HG02623 (cell line): ENCODE measurements around the gene IGFN1.
"Not testable (repeated sequence)": the region's sequence is repeated elsewhere in the genome, so short reads cannot be mapped to it uniquely, and the experiment has no call there.

Source experiments
- ATAC-seq: cut with Tn5 transposase; IDR thresholded peaks from one replicate; pipeline ENCODE4 v1.9.1; 2021; ENCODE audit warnings: moderate library complexity; ENCODE audit not compliant: unreplicated experiment

Gene IGFN1

DNA sequence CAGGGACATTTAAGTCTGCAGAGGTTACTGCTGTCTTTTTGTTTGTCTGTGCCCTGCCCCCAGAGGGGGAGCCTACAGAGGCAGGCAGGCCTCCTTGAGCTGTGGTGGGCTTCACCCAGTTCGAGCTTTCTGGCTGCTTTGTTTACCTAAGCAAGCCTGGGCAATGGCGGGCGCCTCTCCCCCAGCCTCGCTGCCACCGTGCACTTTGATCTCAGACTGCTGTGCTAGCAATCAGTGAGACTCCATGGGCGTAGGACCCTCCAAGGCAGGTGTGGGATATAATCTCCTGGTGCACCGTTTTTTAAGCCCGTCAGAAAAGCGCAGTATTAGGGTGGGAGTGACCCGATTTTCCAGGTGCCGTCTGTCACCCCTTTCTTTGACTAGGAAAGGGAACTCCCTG, 49.0 kb downstream of the IGFN1 start:
- ATAC-seq: not testable (repeated sequence)

DNA sequence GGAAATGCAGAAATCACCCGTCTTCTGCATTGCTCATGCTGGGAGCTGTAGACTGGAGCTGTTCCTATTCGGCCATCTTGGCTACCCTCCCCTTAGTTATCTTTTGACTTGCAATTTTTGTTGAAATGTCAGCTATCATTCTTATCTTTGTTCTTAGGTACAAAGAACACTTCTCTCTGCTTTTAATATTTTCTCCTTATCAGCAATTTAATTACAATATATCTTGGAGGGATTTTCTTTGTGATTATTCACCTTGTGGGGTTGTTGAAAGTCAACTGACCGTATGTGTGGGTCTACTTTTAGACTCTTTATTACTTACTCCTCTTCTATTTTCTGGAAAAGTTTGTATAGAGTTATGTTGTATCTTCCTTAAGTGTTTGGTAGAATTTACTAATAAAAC, 49.5 kb downstream of the IGFN1 start:
- ATAC-seq: no peak

DNA sequence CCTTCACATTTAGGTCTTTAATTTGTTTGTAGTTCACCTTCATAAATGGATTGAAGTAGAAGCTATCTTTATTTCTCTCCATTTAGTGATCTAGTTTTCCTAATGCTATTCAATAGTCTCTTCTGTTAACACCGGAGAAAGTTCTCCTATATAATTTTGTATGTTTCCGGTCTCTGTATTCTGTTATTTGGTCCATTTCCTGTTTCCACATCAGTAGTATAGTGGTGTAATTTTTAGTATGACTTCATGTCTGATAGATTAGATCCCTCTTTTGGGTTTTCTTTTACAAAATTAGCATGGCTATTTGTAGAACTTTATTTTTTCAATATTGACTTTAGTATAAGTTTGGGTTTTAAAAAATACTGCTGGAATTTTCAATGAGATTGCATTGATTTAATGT, 51.1 kb downstream of the IGFN1 start:
- no peak for ATAC-seq

DNA sequence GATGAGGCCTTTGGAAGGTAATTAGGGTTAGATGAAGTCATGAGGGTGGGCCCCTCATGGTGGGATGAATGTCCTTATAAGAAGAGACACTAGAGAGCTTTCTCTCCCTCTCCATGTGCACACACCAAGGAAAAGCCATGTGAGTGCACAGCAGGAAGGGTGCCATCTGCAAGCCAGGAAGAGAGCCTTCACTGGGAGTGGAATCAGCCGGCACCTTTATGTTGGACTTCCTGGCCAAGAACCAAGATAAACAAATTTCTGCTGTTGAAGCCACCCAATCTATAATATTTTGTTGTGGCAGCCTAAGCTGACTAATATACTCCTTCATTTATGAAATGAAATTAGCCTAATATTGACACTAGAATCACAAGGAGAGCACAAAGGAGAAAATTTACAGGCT, 54.5 kb downstream of the IGFN1 start:
- ATAC-seq: no peak

DNA sequence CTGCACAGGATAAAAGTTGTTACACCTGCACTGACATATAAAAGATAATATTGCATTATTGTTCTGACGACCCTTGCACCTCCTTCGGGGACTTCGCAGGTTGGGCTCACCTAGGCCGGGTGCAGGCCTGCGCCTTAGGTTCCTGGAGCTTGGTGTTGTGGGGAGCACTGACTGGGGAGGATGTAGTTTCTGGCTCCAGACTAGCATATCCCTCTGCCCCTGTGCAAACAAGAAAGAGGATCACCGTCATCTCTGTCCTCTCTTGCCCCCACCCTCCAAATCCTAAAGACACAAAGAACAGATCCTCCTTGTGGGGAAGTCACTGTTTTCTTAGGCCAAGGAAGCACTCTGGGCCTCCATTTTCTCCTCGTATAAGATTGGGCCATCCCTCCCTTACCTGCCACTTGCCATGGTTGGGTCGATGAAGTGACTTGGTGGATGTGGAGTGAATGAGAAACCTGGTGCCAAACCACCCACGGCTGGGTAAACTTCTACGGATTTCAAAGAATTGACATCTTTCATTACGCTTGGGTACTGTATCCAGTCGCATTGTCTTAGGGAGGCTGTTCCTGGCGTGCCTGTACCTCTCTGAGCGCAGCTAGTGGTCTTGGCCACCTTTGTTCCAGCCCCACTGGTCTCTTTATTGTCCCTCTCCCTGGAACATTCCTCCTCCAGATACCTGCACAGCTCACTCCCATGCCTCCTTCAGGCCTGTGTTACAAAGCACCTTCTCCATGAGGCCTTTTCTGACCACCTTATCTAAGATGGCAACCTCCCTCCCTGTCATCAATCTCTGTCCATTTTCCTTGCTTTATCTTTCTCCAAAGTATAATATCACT, 58.3 kb downstream of the IGFN1 start:
- ATAC-seq: no peak

DNA sequence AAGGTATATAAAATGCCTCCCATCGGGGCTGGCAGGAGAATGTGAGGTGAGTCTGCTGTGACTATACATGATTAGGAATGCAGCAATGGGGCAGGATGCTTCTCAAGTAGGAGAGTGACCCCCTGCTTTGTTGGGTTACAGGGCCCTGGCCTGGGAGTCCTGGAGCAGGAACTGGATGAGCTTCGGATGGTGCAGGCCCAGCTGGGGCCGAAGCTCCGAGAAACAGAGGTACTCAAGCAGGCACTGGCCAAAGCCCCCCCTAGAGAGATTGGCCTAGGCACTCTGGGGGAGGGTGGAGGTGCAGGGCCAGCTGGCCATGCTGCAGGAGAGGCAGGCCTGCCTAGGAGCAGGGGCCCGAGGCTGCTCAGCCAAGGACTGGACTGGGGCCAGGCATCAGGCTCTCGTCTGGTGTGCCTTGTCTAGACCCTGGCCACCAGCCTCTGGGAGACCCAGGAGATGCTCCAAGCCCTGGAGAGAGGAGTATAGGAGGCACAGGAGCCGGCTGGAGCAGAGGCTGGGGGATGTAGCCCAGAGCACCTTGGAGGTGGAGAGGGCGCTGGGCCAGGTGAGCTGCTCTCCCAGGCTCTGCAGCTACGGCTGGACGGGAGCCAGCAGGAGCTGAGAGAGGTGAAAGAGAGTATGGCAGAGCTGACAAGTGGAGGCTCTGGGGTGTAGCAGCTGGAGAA, 59.8 kb downstream of the IGFN1 start:
- no peak for ATAC-seq

DNA sequence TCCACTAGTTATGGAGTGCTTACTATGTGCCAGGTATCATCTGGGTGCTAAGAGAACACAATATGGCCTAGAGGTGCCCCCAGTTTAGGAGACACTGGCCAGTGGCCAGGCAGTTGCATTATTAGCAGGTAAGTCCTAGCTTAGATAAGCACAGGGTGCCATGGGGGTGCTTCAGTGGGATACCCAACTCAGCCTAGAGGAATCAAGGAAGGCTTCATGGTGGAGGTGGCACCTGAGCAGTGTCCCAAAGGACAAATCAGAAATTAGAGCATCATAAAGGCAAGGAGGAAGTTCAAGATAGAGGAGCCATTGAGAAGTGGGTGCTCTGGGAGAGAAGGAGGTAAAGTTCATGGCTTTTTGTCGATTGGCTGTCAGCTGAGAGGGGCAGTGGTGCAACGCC, 60.8 kb downstream of the IGFN1 start:
- ATAC-seq: no peak

DNA sequence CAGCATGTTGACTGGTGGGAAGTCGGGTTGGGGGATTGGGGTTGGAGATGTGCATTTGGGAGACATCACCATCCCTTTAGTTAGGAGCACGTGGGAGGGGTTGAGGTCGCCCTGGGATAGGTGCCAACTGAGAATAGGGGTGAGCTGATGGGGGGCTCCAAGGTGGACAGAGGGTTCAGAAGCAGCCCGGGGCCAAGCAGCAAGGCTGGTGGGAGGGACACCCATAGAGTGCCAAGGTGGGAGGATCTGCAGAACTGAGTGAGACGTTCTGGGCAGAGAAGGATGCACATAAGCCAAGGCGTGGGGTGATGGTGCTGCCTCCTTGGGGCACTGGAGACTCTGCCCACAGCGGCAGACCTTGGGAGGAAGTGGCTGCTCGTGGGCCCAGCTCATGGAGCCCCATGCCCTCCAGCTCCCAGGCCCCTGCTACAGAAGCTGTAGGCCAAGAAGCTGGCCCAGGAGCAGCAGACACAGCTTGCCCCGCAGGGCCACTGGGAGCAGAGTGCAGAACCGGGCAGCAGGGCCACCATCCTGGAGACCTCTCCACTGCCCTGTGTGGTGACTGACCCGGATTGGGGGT, 61.3 kb downstream of the IGFN1 start:
- no peak for ATAC-seq

DNA sequence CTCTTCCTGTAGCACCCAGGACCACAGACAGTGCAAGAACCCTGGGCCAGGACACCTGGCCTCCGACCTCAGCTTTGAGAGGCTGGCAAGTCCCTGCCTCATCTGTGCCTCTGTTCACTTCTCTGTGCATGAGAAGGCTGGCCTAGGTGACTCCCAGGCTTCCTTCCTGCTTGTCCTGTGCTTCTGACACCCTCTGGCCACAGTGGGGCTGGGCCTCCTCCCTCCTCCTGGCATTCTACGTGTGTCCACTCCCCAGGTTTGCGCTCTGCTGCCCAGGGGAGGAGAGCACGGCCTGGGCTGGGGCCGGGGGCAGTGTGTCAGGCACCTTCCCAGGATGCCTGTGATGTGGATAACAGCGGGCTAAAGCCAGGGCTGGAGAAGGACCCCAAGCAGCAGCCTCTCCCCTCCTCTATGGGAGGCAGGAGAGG, 62.3 kb downstream of the IGFN1 start:
- no peak for ATAC-seq

DNA sequence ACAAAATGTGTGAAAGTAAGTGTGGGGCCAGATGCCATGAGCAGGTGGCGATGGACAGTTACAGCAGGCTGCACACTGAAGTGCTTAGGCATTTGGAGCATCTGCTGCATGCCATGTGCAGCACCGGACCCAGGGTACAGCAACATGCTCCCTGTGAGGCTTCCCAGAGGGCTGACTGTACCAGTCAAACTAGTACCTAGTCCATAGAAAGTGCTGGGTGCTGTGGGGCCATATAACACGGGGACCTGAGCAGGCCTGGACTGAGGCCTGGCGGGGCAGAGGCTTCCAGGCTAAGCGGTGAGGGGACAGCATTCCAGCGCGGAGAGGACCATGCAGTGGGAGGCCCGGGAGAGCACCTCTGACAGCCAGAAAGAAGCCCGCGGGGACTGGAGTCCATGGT, 62.8 kb downstream of the IGFN1 start:
- no peak for ATAC-seq

DNA sequence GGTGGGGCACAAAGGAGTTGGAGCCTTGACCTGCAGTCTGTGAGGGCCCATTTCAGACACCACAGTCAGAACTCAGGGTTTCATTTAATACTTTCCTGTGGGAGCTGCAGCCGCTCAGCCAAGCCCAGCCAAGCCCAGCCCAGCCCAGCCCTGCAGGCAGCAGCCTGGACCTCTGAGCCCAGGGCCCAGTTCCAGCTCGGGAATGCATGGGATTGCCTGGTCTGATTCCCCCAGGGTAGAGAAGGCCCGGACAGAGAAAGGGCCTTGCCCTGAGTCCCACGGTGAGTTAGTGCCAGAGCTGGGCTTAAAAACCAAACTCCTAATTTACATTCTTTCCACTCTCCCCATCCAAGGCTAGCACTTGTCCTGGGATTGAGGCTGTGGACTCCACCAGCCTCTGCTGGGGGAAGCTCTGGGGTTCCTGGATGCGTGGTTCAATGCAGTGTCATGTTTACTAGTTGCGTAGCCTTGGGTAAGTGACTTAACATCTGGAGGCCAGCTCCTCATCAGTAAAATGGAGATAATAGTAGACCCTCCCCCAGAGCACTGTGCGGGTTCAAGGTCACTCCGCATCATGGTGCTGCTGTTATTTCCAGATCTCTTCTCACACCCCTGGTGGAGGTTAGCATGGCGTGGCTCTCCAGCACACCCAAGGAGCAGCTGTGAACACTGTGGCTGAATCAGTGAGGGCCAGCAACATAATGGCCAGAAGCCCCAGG, 63.4 kb downstream of the IGFN1 start:
- ATAC-seq: no peak

DNA sequence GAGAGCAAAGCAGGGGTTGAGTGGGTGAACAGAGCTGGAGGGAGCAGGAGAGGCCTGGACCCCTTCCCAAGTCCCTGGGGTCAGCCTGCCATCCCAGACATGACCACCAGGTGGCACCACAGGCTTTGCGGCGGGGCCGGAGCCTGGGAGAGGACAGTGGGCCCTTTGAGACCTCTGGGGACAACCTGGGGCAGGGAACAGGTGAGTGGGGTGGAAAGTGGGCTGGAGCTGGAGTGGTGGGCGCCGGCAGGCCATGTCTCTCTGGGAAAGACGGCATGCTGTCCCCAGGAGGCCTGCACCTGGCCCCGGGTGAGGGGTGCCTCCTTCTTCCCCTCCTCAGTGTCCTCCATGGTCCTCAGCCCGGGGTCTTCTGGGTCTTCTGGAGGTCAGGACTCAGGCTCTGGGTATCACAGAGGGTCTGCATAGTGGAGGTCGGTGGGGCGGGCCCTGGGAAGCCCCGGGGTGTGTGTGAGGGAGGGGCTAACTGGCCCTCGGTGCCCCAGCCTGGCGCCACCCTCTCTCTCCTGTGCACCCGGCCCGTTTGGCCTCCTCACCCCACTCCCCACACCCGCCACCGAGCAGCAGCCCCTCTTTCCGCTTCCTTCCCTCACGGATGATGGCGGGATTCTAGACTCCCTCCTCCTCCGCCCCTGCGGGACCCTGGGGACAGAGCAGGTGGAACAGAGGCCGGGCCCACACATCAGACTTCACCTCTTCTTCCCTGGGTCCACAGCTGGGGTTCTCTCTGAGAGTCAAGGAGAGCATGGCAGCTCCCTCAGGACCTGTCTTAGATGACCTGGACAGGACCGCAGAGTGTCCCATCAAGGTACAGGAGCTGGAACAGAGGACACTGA, 64.2 kb downstream of the IGFN1 start:
- ATAC-seq: no peak

DNA sequence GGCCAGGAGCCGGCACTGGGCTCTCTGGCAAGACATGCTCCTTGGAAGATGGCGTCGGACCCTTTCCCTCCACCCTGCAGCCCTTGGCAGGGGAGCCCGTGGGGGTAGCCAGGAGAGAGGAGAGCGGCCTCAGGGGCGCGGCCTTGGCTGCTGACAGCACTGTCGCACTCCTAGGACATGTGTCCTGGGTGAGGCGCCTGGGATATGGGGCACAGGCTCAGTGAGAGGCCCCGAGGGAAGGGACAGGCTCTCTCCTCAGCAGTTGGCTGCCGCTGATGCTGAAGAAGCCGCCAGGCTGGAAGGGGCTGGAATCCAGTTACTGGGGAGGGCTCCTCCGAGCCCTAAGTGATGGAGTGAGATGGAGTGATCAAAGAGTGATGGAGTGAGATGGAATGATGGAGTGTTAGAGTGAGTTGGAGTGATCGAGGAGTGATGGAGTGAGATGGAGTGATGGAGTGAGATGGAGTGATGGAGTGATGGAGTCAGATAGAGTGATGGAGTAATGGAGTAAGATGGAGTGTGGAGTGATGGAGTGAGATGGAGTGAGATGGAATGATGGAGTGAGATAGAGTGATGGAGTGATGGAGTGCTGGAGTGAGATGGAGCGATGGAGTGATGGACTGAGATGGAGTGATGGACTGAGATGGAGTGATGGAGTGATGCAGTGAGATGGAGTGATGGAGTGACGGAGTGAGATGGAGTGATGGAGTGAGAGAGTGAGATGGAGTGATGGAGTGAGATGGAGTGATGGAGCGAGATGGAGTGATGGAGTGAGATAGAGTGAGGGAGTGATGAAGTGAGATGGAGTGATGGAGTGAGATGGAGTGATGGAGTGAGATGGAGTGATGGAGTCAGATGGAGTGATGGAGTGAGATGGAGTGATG, 65.1 kb downstream of the IGFN1 start:
- ATAC-seq: no peak

DNA sequence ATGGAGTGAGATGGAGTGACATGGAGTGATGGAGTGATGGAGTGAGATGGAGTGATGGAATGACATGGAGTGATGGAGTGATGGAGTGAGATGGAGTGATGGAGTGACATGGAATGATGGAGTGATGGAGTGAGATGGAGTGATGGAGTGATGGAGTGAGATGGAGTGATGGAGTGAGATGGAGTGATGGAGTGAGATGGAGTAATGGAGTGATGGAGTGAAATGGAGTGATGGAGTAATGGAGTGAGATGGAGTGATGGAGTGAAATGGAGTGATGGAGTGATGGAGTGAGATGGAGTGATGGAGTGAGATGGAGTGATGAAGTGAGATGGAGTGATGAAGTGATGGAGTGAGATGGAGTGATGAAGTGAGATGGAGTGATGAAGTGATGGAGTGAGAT, 67.5 kb downstream of the IGFN1 start:
- ATAC-seq: not testable (repeated sequence)

DNA sequence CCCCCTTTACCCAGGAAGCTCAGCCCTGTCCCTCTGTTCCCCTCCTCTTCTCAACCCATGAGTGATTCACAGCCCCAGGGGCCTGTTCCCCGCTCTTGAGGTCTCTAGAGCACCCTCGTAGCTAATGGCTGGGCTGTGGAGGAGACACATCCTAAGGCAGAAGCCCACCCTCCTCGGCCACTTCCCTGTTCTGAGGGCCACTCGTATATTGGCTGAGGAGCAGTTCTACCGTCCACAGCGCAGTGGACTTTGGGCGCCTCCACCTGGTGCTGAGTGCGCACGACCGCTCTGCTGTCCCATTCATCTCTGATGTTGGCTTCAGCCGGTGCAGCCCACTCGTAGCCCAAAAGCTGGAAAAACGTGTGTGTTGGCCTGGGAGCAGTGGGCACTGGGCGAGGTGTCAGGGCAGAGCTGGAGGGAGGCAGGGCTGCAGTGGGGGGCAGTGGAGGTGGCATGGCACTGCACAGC, 68.2 kb downstream of the IGFN1 start:
- ATAC-seq: no peak

DNA sequence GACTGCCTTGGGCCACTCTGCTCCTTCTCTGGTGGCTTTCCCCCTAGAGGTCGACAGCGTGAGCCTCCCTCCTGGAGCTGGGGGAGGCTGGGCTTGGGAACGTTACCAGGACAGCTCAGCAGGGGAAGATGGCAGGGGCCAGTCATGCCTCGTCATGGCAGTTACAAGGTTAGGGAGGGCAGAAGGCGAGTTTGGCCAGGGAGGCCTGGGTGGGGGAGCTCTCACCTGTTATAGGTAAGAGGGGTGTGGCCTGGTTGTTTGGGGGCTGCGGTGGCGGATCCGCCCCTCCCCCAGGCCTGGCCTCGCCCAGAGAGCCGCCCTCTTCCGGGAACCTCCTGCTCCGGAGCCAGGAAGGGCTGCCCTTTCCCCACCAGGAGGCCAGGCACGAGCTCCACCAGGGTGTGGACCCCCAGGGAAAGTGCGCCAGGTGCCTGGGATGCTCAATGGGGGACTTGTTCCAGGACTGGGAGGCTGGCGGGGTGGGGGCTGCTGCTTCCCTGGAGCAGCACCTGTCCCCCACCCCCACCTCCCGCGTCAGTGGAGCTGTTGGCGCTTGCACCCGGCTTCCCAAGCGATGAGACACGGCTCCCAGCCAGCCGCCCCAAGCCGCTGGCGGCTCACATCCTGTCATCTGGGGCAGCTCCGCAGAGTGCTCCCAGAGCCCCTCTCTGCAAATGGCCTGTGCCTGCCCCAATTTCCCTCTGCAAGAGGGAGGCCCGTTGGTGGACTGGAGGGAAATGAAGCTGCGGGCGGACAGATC, 69.0 kb downstream of the IGFN1 start:
- ATAC-seq: no peak

DNA sequence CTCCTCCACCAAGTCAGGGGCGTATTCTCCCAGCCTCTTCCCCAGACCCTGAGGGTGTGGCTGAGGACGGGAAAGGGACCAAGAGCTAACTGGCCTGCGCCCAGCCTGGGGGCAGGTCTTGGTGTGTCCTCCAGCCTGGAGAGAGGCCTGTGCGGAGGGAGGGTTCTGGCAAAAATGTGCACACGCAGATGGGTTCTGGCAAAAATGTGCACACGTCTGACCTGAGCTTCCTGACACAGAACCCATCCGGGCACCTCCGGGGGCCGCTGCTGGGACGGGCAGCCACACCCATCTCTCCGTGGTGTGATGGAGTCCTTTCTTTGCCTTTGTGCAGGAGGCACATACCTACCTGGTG, 69.6 kb downstream of the IGFN1 start:
- ATAC-seq: no peak

DNA sequence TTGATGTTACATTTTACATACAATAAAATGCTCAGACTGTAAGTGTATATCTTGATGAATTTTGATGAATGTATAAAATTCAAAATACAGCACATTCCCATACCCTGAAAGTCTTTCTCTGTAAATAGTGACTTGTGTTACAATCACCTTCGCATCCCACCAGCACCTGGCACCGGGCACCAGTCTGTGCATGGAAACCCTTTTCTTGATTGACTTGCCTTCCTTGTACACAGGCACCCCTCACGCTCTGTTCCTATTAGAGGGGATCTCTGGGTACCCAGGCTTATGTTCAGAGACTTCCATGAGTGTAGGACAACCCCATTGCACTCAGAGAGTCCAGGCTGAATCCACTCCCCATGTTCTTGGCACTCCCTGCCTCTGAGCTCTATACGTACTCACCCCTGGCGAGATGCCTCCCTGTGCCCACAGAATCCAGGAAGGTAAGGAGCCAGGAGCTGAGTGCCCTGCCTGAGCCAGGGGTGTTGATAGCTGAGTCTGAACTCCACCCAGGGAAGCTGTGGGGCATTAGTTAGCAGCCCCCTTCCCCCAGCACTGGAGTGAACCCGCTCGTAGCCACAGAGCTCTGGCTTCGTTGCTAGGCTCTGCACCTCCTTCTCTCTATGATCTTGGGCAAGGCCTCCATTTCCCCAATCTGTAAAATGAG, 70.2 kb downstream of the IGFN1 start:
- ATAC-seq: no peak
